HepG2 (cell line): ENCODE results near the gene DCAF7. TPM values are rescaled to one million over a fixed set of nuclear protein-coding genes. Genes with fewer than 3 reads are reported as not detected.

ENCODE experiments used
- ATF2 ChIP-seq: sonication (generic); formaldehyde crosslinking; IDR thresholded peaks from 2 replicates; pipeline ENCODE4 v1.4.0; 2020; ENCODE audit warnings: missing genetic modification reagents
- CHD4 ChIP-seq: fragments of 200-600 bp; sonication (generic); IDR thresholded peaks from 2 replicates; pipeline ENCODE4 v1.7.0; 2017; ENCODE audit warnings: mild to moderate bottlenecking, low read length, borderline replicate concordance
- ELK4 ChIP-seq: sonication (generic); formaldehyde crosslinking; IDR thresholded peaks from 2 replicates; pipeline ENCODE4 v1.9.0; 2021; ENCODE audit warnings: missing genetic modification reagents, borderline replicate concordance
- MED1 ChIP-seq: sonication (generic); formaldehyde crosslinking; IDR thresholded peaks from 2 replicates; pipeline ENCODE4 v1.4.0; 2020; ENCODE audit warnings: missing genetic modification reagents
- MIER3 ChIP-seq: IDR thresholded peaks from 2 replicates; pipeline ENCODE4 v1.6.1; 2016; ENCODE audit warnings: missing compliant biosample characterization, borderline replicate concordance
- SIX1 ChIP-seq: sonication (generic); formaldehyde crosslinking; IDR thresholded peaks from 2 replicates; pipeline ENCODE4 v1.4.0; 2020; ENCODE audit warnings: missing genetic modification reagents, borderline replicate concordance
- SPEN ChIP-seq: sonication (generic); formaldehyde crosslinking; IDR thresholded peaks from 2 replicates; pipeline ENCODE4 v1.5.1; 2020; ENCODE audit warnings: low read depth, mild to moderate bottlenecking, missing genetic modification reagents
- TFAP4 ChIP-seq: sonication (generic); IDR thresholded peaks from 2 replicates; pipeline ENCODE4 v1.6.1; 2016; ENCODE audit warnings: low read depth, borderline replicate concordance
- WIZ ChIP-seq: sonication (generic); formaldehyde crosslinking; IDR thresholded peaks from 2 replicates; pipeline ENCODE4 v1.5.1; 2020; ENCODE audit warnings: mild to moderate bottlenecking, missing genetic modification reagents
- ZBTB43 ChIP-seq: sonication (generic); formaldehyde crosslinking; conservative IDR thresholded peaks from 2 replicates; pipeline ENCODE4 v1.4.0; 2020; ENCODE audit warnings: missing genetic modification reagents
- ZFP91 ChIP-seq: sonication (generic); formaldehyde crosslinking; IDR thresholded peaks from 2 replicates; pipeline ENCODE4 v1.9.0; 2022; ENCODE audit warnings: missing genetic modification reagents, mild to moderate bottlenecking, borderline replicate concordance
- ZKSCAN8 ChIP-seq: IDR thresholded peaks from 2 replicates; pipeline ENCODE4 v1.6.1; 2016; ENCODE audit warnings: borderline replicate concordance, missing genetic modification reagents, missing compliant biosample characterization
- ZNF143 ChIP-seq: sonication (generic); formaldehyde crosslinking; IDR thresholded peaks from 2 replicates; pipeline ENCODE4 v1.4.0; 2020; ENCODE audit warnings: missing genetic modification reagents
- ZNF292 ChIP-seq: sonication (generic); formaldehyde crosslinking; IDR thresholded peaks from 2 replicates; pipeline ENCODE4 v1.8.1; 2022; ENCODE audit warnings: mild to moderate bottlenecking, low read depth, missing genetic modification reagents, borderline replicate concordance
- ZNF331 ChIP-seq: sonication (generic); formaldehyde crosslinking; IDR thresholded peaks from 2 replicates; pipeline ENCODE4 v1.4.0; 2020; ENCODE audit warnings: missing genetic modification reagents
- ZNF512B ChIP-seq: sonication (generic); formaldehyde crosslinking; IDR thresholded peaks from 2 replicates; pipeline ENCODE4 v1.5.1; 2020; ENCODE audit warnings: missing genetic modification reagents, mild to moderate bottlenecking, borderline replicate concordance
- ZNF605 ChIP-seq: sonication (generic); formaldehyde crosslinking; IDR thresholded peaks from 2 replicates; pipeline ENCODE4 v1.8.0; 2022; ENCODE audit warnings: mild to moderate bottlenecking, missing genetic modification reagents
- ZSCAN9 ChIP-seq: IDR thresholded peaks from 2 replicates; pipeline ENCODE4 v1.6.1; 2016; ENCODE audit warnings: borderline replicate concordance
- polyA plus RNA-seq, 8 experiments: library from polyadenylated mRNA; depleted of rRNA in 3 of 8; stranded (reverse) in 7 of 8; unstranded in 1 of 8; fragments of >200 nt; fragmentation: Illumina TruSeq in 4 of 8; extraction: Trizol in 4 of 8; gene quantifications; 2 replicates each; pipeline versions ENCODE4 v1.2.1 to v1.2.3, GENCODE V29; 2011 to 2016; ENCODE audit warnings: low read depth in 4 of 8, missing spikeins in 1 of 8, mixed read lengths in 1 of 8; ENCODE audit not compliant: insufficient read depth in 1 of 8
- total RNA-seq, 5 experiments: library from RNA; depleted of rRNA; stranded (reverse); fragments of >200 nt; fragmentation: Illumina TruSeq; extraction: Trizol; gene quantifications; 2 replicates each; pipeline ENCODE4 v1.2.3, GENCODE V29; 2016; ENCODE audit warnings: low read depth in 1 of 5

Gene DCAF7
- total and polyA plus RNA-seq, 2 of the 13 experiments (the other 11 are each of a cell fraction or from before 2014, with no cell fraction given) = 55.2 to 73.4 TPM

- TF ChIP-seq ZFP91 (peak; percentile 74), MED1 (CRISPR knock-in tag) (peak; percentile 93), ZNF512B (0 out of 2 replicates have a peak, but pooled peaks have one; percentile 70), TFAP4 (peak; percentile 51; the same call in 1 of the 2 replicates), ATF2 (CRISPR knock-in tag) (0 out of 2 replicates have a peak, but pooled peaks have one; percentile 33), SIX1 (CRISPR knock-in tag) (0 out of 2 replicates have a peak, but pooled peaks have one; percentile 30), SPEN (CRISPR knock-in tag) (peak; percentile 66; the same call in 1 of the 2 replicates), MIER3 (peak; percentile 96; the same call in 1 of the 2 replicates), ZNF331 (peak; percentile 85), ELK4 (CRISPR knock-in tag) (no peak), ZNF292 (CRISPR knock-in tag) (peak; percentile 91; the same call in 1 of the 2 replicates), ZNF605 (CRISPR knock-in tag) (peak; percentile 80; the same call in 1 of the 2 replicates), ZNF143 (CRISPR knock-in tag) (0 out of 2 replicates have a peak, but pooled peaks have one; percentile 29), CHD4 (peak; percentile 92), ZKSCAN8 (peak; percentile 35; the same call in 1 of the 2 replicates), WIZ (CRISPR knock-in tag) (peak; percentile 73; the same call in 1 of the 2 replicates), ZBTB43 (CRISPR knock-in tag) (peak; percentile 73; the same call in 1 of the 2 replicates), ZSCAN9 (peak; percentile 72; the same call in 1 of the 2 replicates)
Observed at GRCh38 chr17:63519972-63520882, 30.1 kb upstream of the DCAF7 start (continued).
